WTC11 (cell line): Measurements from ENCODE around the gene TAB3. TPM values are rescaled to one million over a fixed set of nuclear protein-coding genes. Genes with fewer than 3 reads are reported as not detected.

Experiments used
- ATAC-seq: fragments of 200-7000 bp; cut with Tn5 transposase; 2 replicates; pipeline ENCODE4 v1.10.0; 2021; ENCODE audit warnings: mild to moderate bottlenecking, moderate library complexity
- CTCF ChIA-PET: fragments of 300-600 bp; sonication (Branson Sonifier 250); formaldehyde crosslinking; loops from one replicate; lab custom pipeline; 2021; ENCODE audit warnings: antibody characterized with exemption; lab: Charles Lee
- POLR2A ChIA-PET: fragments of 350-600 bp; sonication (Branson Sonifier 250); formaldehyde crosslinking; loops from one replicate; lab custom pipeline; 2021; ENCODE audit warnings: antibody characterized with exemption; lab: Charles Lee
- DNase-seq: peaks from one replicate; pipeline ENCODE4 v3.0.0; 2021; ENCODE audit warnings: low spot score
- H3K27ac Mint-ChIP-seq: 2 replicates; pipeline ENCODE4 v1.8.0; 2021; ENCODE audit warnings: mixed read lengths
- H3K27me3 Mint-ChIP-seq: 2 replicates; pipeline ENCODE4 v1.8.0; 2021; ENCODE audit warnings: low read depth, mild to moderate bottlenecking, moderate library complexity, mixed read lengths
- H3K36me3 Mint-ChIP-seq: 2 replicates; pipeline ENCODE4 v1.8.0; 2021; ENCODE audit warnings: mixed read lengths
- H3K4me1 Mint-ChIP-seq: 2 replicates; pipeline ENCODE4 v1.8.0; 2022; ENCODE audit warnings: mixed read lengths
- H3K4me3 Mint-ChIP-seq: 2 replicates; pipeline ENCODE4 v1.8.0; 2021; ENCODE audit warnings: mild to moderate bottlenecking, moderate library complexity, mixed read lengths
- H3K9me3 Mint-ChIP-seq: 2 replicates; pipeline ENCODE4 v1.8.0; 2021; ENCODE audit warnings: mixed read lengths
- CBFB ChIP-seq: sonication (generic); formaldehyde crosslinking; IDR thresholded peaks from 2 replicates; pipeline ENCODE4 v1.8.1; 2022; ENCODE audit warnings: mild to moderate bottlenecking, low read depth, missing genetic modification reagents
- CREB1 ChIP-seq: sonication (generic); formaldehyde crosslinking; IDR thresholded peaks from 2 replicates; pipeline ENCODE4 v1.8.0; 2023; ENCODE audit warnings: mild to moderate bottlenecking, missing genetic modification reagents
- ETV6 ChIP-seq: sonication (generic); formaldehyde crosslinking; IDR thresholded peaks from 2 replicates; pipeline ENCODE4 v1.8.1; 2022; ENCODE audit warnings: mild to moderate bottlenecking, missing genetic modification reagents
- FOXK1 ChIP-seq: sonication (generic); formaldehyde crosslinking; IDR thresholded peaks from 2 replicates; pipeline ENCODE4 v1.8.0; 2022; ENCODE audit warnings: mild to moderate bottlenecking, moderate library complexity, missing genetic modification reagents
- GABPB1 ChIP-seq: sonication (generic); formaldehyde crosslinking; IDR thresholded peaks from 2 replicates; pipeline ENCODE4 v1.8.1; 2023; ENCODE audit warnings: mild to moderate bottlenecking, missing genetic modification reagents
- HMGA2 ChIP-seq: fragments of 250-450 bp; sonication (Bioruptor Pico); IDR thresholded peaks from 2 replicates; pipeline ENCODE4 v1.4.0; 2021; ENCODE audit warnings: mild to moderate bottlenecking, moderate library complexity
- IRF1 ChIP-seq: sonication (generic); formaldehyde crosslinking; IDR thresholded peaks from 2 replicates; pipeline ENCODE4 v1.8.0; 2023; ENCODE audit warnings: missing genetic modification reagents
- NFYB ChIP-seq: sonication (generic); formaldehyde crosslinking; conservative IDR thresholded peaks from 2 replicates; pipeline ENCODE4 v1.8.0; 2022; ENCODE audit warnings: low read depth, missing genetic modification reagents
- RELA ChIP-seq: sonication (generic); formaldehyde crosslinking; IDR thresholded peaks from 2 replicates; pipeline ENCODE4 v1.8.1; 2022; ENCODE audit warnings: missing genetic modification reagents, mild to moderate bottlenecking, borderline replicate concordance
- SP1 ChIP-seq: sonication (generic); formaldehyde crosslinking; conservative IDR thresholded peaks from 2 replicates; pipeline ENCODE4 v1.8.1; 2022; ENCODE audit warnings: missing genetic modification reagents
- TEAD4 ChIP-seq: sonication (generic); formaldehyde crosslinking; IDR thresholded peaks from 2 replicates; pipeline ENCODE4 v1.8.0; 2022; ENCODE audit warnings: mild to moderate bottlenecking, missing genetic modification reagents
- USF1 ChIP-seq: sonication (generic); formaldehyde crosslinking; IDR thresholded peaks from 2 replicates; pipeline ENCODE4 v1.8.0; 2022; ENCODE audit warnings: mild to moderate bottlenecking, missing genetic modification reagents
- ZBTB21 ChIP-seq: sonication (generic); formaldehyde crosslinking; IDR thresholded peaks from 2 replicates; pipeline ENCODE4 v1.8.1; 2023; ENCODE audit warnings: mild to moderate bottlenecking, missing genetic modification reagents, borderline replicate concordance
- ZNF232 ChIP-seq: sonication (generic); formaldehyde crosslinking; IDR thresholded peaks from 2 replicates; pipeline ENCODE4 v1.8.0; 2022; ENCODE audit warnings: mild to moderate bottlenecking, missing genetic modification reagents
- ZNF263 ChIP-seq: sonication (generic); formaldehyde crosslinking; IDR thresholded peaks from 2 replicates; pipeline ENCODE4 v1.8.1; 2022; ENCODE audit warnings: low read depth, mild to moderate bottlenecking, moderate library complexity, missing genetic modification reagents
- total RNA-seq: library from RNA; stranded (reverse); gene quantifications from 3 replicates; pipeline ENCODE4 v1.2.3, GENCODE V29; 2021
- TF ChIP-seq, protein P1 (sequence below): sonication (generic); formaldehyde crosslinking; IDR thresholded peaks from 2 replicates; pipeline ENCODE4 v1.8.0; 2023; ENCODE audit warnings: mild to moderate bottlenecking, missing genetic modification reagents
- TF ChIP-seq, protein P2 (sequence below): sonication (generic); formaldehyde crosslinking; IDR thresholded peaks from 2 replicates; pipeline ENCODE4 v1.8.1; 2022; ENCODE audit warnings: low read depth, missing genetic modification reagents, borderline replicate concordance
- TF ChIP-seq, protein P3 (sequence below): fragments of 250-450 bp; sonication (Bioruptor Pico); IDR thresholded peaks from 2 replicates; pipeline ENCODE4 v1.8.0; 2021; ENCODE audit warnings: mild to moderate bottlenecking
- TF ChIP-seq, protein P4 (sequence below): sonication (generic); formaldehyde crosslinking; IDR thresholded peaks from 2 replicates; pipeline ENCODE4 v1.8.1; 2023; ENCODE audit warnings: mild to moderate bottlenecking, missing genetic modification reagents, moderate library complexity
- TF ChIP-seq, protein P5 (sequence below): sonication (generic); formaldehyde crosslinking; IDR thresholded peaks from 2 replicates; pipeline ENCODE4 v1.8.0; 2022; ENCODE audit warnings: mild to moderate bottlenecking, missing genetic modification reagents
- TF ChIP-seq, protein P6 (sequence below): sonication (generic); formaldehyde crosslinking; IDR thresholded peaks from 2 replicates; pipeline ENCODE4 v1.8.1; 2023; ENCODE audit warnings: mild to moderate bottlenecking, moderate library complexity, missing genetic modification reagents

Gene TAB3
- total RNA-seq, 1 experiment from 2014 or later = 12.0 TPM

- TF ChIP-seq, protein P1, sequence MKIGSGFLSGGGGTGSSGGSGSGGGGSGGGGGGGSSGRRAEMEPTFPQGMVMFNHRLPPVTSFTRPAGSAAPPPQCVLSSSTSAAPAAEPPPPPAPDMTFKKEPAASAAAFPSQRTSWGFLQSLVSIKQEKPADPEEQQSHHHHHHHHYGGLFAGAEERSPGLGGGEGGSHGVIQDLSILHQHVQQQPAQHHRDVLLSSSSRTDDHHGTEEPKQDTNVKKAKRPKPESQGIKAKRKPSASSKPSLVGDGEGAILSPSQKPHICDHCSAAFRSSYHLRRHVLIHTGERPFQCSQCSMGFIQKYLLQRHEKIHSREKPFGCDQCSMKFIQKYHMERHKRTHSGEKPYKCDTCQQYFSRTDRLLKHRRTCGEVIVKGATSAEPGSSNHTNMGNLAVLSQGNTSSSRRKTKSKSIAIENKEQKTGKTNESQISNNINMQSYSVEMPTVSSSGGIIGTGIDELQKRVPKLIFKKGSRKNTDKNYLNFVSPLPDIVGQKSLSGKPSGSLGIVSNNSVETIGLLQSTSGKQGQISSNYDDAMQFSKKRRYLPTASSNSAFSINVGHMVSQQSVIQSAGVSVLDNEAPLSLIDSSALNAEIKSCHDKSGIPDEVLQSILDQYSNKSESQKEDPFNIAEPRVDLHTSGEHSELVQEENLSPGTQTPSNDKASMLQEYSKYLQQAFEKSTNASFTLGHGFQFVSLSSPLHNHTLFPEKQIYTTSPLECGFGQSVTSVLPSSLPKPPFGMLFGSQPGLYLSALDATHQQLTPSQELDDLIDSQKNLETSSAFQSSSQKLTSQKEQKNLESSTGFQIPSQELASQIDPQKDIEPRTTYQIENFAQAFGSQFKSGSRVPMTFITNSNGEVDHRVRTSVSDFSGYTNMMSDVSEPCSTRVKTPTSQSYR = no peak
- TF ChIP-seq USF1 (CRISPR knock-in tag) = no peak
- TF ChIP-seq, protein P2, sequence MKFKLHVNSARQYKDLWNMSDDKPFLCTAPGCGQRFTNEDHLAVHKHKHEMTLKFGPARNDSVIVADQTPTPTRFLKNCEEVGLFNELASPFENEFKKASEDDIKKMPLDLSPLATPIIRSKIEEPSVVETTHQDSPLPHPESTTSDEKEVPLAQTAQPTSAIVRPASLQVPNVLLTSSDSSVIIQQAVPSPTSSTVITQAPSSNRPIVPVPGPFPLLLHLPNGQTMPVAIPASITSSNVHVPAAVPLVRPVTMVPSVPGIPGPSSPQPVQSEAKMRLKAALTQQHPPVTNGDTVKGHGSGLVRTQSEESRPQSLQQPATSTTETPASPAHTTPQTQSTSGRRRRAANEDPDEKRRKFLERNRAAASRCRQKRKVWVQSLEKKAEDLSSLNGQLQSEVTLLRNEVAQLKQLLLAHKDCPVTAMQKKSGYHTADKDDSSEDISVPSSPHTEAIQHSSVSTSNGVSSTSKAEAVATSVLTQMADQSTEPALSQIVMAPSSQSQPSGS = no peak
Observed at GRCh38 chrX:30881797-30882196, 7.3 kb downstream of the TAB3 start (continued).

DNA sequence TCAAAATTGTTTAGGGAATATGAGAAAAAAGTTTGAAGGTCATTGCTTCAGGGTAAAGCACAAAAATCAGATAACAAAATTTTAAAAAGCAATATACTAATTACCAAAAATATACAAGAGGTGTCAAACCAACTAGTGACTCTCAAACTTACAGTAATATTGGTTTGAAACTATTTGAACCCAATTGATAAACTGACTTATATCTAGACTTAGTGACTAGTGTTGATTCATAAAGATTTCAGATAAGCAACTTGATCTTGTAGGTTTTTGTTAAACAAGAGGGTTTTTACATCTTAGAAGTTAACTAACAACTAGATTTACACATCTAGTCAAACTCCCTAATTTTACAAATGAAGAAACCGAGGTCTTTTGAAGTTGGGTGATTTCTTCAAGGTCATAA, 7.7 kb downstream of the TAB3 start:
- no peak for DNase-seq
- TF ChIP-seq CREB1 (CRISPR knock-in tag) = no peak
- TF ChIP-seq, protein P3, sequence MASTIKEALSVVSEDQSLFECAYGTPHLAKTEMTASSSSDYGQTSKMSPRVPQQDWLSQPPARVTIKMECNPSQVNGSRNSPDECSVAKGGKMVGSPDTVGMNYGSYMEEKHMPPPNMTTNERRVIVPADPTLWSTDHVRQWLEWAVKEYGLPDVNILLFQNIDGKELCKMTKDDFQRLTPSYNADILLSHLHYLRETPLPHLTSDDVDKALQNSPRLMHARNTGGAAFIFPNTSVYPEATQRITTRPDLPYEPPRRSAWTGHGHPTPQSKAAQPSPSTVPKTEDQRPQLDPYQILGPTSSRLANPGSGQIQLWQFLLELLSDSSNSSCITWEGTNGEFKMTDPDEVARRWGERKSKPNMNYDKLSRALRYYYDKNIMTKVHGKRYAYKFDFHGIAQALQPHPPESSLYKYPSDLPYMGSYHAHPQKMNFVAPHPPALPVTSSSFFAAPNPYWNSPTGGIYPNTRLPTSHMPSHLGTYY = no peak
- no peak for TF ChIP-seq FOXK1 (CRISPR knock-in tag)
- no peak for TF ChIP-seq NFYB (CRISPR knock-in tag)
- no peak for TF ChIP-seq SP1 (CRISPR knock-in tag)
- TF ChIP-seq IRF1 (CRISPR knock-in tag) = no peak
- TF ChIP-seq GABPB1 (CRISPR knock-in tag) = no peak
- no peak for TF ChIP-seq ZBTB21 (CRISPR knock-in tag)
- no peak for TF ChIP-seq HMGA2
- TF ChIP-seq, protein P4, sequence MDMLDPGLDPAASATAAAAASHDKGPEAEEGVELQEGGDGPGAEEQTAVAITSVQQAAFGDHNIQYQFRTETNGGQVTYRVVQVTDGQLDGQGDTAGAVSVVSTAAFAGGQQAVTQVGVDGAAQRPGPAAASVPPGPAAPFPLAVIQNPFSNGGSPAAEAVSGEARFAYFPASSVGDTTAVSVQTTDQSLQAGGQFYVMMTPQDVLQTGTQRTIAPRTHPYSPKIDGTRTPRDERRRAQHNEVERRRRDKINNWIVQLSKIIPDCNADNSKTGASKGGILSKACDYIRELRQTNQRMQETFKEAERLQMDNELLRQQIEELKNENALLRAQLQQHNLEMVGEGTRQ = no peak
- no peak for TF ChIP-seq ETV6 (CRISPR knock-in tag)
- TF ChIP-seq, protein P5, sequence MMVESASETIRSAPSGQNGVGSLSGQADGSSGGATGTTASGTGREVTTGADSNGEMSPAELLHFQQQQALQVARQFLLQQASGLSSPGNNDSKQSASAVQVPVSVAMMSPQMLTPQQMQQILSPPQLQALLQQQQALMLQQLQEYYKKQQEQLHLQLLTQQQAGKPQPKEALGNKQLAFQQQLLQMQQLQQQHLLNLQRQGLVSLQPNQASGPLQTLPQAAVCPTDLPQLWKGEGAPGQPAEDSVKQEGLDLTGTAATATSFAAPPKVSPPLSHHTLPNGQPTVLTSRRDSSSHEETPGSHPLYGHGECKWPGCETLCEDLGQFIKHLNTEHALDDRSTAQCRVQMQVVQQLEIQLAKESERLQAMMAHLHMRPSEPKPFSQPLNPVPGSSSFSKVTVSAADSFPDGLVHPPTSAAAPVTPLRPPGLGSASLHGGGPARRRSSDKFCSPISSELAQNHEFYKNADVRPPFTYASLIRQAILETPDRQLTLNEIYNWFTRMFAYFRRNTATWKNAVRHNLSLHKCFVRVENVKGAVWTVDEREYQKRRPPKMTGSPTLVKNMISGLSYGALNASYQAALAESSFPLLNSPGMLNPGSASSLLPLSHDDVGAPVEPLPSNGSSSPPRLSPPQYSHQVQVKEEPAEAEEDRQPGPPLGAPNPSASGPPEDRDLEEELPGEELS (CRISPR knock-in tag) = no peak
- TF ChIP-seq ZNF232 (CRISPR knock-in tag) = no peak
- no peak for TF ChIP-seq CBFB (CRISPR knock-in tag)
- TF ChIP-seq, protein P2 = no peak
- TF ChIP-seq ZNF263 (CRISPR knock-in tag) = no peak
- TF ChIP-seq, protein P6, sequence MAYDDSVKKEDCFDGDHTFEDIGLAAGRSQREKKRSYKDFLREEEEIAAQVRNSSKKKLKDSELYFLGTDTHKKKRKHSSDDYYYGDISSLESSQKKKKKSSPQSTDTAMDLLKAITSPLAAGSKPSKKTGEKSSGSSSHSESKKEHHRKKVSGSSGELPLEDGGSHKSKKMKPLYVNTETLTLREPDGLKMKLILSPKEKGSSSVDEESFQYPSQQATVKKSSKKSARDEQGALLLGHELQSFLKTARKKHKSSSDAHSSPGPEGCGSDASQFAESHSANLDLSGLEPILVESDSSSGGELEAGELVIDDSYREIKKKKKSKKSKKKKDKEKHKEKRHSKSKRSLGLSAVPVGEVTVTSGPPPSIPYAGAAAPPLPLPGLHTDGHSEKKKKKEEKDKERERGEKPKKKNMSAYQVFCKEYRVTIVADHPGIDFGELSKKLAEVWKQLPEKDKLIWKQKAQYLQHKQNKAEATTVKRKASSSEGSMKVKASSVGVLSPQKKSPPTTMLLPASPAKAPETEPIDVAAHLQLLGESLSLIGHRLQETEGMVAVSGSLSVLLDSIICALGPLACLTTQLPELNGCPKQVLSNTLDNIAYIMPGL (CRISPR knock-in tag) = no peak
- no peak for TF ChIP-seq TEAD4
- no peak for TF ChIP-seq RELA (CRISPR knock-in tag)
- TF ChIP-seq, all 79 proteins: peak for 0
- Mint-ChIP-seq H3K27me3 (no peaks in the 10 kb centered on the region), H3K4me1 (peaks cover 20% of the 10 kb centered on the region), H3K9me3 (no peaks in the 10 kb centered on the region), H3K4me3 (no peak overlapping the region), H3K27ac (no peak overlapping the region), H3K36me3 (no peaks in the 10 kb centered on the region)
- ATAC-seq = no peak
- POLR2A ChIA-PET = no interaction called here
- CTCF ChIA-PET = no interaction called here
